PC-9 (cell line): Measurements from ENCODE around the gene TNIK. TPM values are rescaled to one million over a fixed set of nuclear protein-coding genes. Genes with fewer than 3 reads are reported as not detected.
"Not testable (repeated sequence)": the region's sequence is repeated elsewhere in the genome, so short reads cannot be mapped to it uniquely, and the experiment has no call there.

Source experiments
- BruUV-seq: library from RNA; stranded (reverse); fragments of 400-500 nt; replicated peaks from 2 replicates; lab custom pipeline; 2021; lab: Mats Ljungman, UMichigan
- CTCF ChIA-PET: fragments of 300-600 bp; sonication (Branson Sonifier 250); formaldehyde crosslinking; loops from one replicate; lab custom pipeline; 2022; ENCODE audit warnings: antibody characterized with exemption; lab: Charles Lee
- POLR2A ChIA-PET: fragments of 300-600 bp; sonication (Branson Sonifier 250); formaldehyde crosslinking; loops from one replicate; lab custom pipeline; 2022; ENCODE audit warnings: antibody characterized with exemption; ENCODE audit not compliant: unreplicated experiment; lab: Charles Lee
- DNase-seq, 2 experiments: peaks; one replicate each; pipeline versions ENCODE4 v3.0.0 to v3.0.0-alpha.2; 2015 to 2022; ENCODE audit warnings: mixed read lengths in 1 of 2
- H2AFZ ChIP-seq: fragments of 200-600 bp; sonication (generic); 2 replicates; pipeline ENCODE4 v1.8.1; 2017; ENCODE audit warnings: antibody characterized with exemption
- H3F3A ChIP-seq: fragments of 200-600 bp; sonication (generic); 2 replicates; pipeline ENCODE4 v1.8.1; 2017; ENCODE audit warnings: antibody characterized with exemption, mild to moderate bottlenecking, low read depth; ENCODE audit not compliant: insufficient read depth
- H3K27ac ChIP-seq: fragments of 200-600 bp; sonication (generic); 2 replicates; pipeline ENCODE4 v1.6.1; 2016; ENCODE audit warnings: mixed run types
- H3K27me3 ChIP-seq: fragments of 200-600 bp; sonication (generic); 2 replicates; pipeline ENCODE4 v1.6.1; 2016; ENCODE audit warnings: low read depth, mixed run types; ENCODE audit not compliant: insufficient read depth
- H3K36me3 ChIP-seq: fragments of 200-600 bp; sonication (generic); 2 replicates; pipeline ENCODE4 v1.6.1; 2016; ENCODE audit warnings: low read depth, mixed run types
- H3K4me1 ChIP-seq: fragments of 200-600 bp; sonication (generic); replicated peaks from 2 replicates; pipeline ENCODE4 v1.6.1; 2016; ENCODE audit warnings: mixed run types; ENCODE audit not compliant: insufficient read depth
- H3K4me2 ChIP-seq: fragments of 200-600 bp; sonication (generic); 2 replicates; pipeline ENCODE4 v1.6.1; 2017; ENCODE audit warnings: mixed run types
- H3K4me3 ChIP-seq: fragments of 200-600 bp; sonication (generic); 2 replicates; pipeline ENCODE4 v1.6.1; 2016; ENCODE audit warnings: mixed run types
- H3K79me2 ChIP-seq: fragments of 200-600 bp; sonication (generic); 2 replicates; pipeline ENCODE4 v1.6.1; 2017; ENCODE audit warnings: low read depth, mixed run types
- H3K9me2 ChIP-seq: fragments of 200-600 bp; sonication (generic); 2 replicates; pipeline ENCODE4 v1.8.1; 2017; ENCODE audit warnings: mild to moderate bottlenecking; ENCODE audit not compliant: insufficient read depth
- H3K9me3 ChIP-seq: fragments of 200-600 bp; sonication (generic); 2 replicates; pipeline ENCODE4 v1.8.1; 2016; ENCODE audit warnings: low read depth; ENCODE audit not compliant: insufficient read depth
- H4K20me1 ChIP-seq: fragments of 200-600 bp; sonication (generic); 2 replicates; pipeline ENCODE4 v1.8.1; 2017; ENCODE audit not compliant: insufficient read depth
- EZH2 ChIP-seq: fragments of 200-600 bp; sonication (generic); IDR thresholded peaks from 2 replicates; pipeline ENCODE4 v1.8.0; 2017; ENCODE audit warnings: antibody characterized with exemption, low read depth
- intact Hi-C: fragments of 100-400 bp; cut with micrococcal nuclease; formaldehyde crosslinking; loops from one replicate; pipeline ENCODE4 v1.10.0; 2022; ENCODE audit not compliant: unreplicated experiment
- total RNA-seq: library from RNA; stranded (reverse); gene quantifications from 2 replicates; pipeline ENCODE4 v1.2.3, GENCODE V29; 2021
- TF ChIP-seq, protein P1 (sequence below): fragments of 200-600 bp; sonication (generic); conservative IDR thresholded peaks from 2 replicates; pipeline ENCODE4 v1.6.1; 2017; ENCODE audit warnings: mixed run types, antibody characterized with exemption, mild to moderate bottlenecking, moderate library complexity

Gene TNIK
- total RNA-seq, 1 experiment from 2014 or later = 30.7 TPM

DNA sequence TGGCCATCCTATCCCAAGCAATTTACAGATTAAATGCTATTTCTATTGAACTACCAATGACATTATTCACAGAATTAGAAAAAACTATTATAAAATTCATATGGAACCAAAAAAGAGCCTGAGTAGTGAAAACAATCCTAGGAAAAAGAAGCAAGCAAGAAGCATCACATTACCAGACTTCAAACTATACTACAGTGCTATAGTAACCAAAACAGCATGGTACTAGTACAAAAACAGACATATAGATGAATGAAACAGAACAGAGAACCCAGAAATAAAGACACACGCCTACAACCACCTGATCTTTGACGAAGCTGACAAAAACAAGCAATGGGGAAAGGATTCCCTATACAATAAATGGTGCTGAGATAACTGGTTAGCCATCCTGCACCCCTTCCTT lies 152.2 kb downstream of the TNIK start:
- H2AFZ ChIP-seq = no peak overlapping the region
- DNase-seq = no peak
- H3K9me2 ChIP-seq = no peaks in the 10 kb centered on the region
- TF ChIP-seq, protein P1, sequence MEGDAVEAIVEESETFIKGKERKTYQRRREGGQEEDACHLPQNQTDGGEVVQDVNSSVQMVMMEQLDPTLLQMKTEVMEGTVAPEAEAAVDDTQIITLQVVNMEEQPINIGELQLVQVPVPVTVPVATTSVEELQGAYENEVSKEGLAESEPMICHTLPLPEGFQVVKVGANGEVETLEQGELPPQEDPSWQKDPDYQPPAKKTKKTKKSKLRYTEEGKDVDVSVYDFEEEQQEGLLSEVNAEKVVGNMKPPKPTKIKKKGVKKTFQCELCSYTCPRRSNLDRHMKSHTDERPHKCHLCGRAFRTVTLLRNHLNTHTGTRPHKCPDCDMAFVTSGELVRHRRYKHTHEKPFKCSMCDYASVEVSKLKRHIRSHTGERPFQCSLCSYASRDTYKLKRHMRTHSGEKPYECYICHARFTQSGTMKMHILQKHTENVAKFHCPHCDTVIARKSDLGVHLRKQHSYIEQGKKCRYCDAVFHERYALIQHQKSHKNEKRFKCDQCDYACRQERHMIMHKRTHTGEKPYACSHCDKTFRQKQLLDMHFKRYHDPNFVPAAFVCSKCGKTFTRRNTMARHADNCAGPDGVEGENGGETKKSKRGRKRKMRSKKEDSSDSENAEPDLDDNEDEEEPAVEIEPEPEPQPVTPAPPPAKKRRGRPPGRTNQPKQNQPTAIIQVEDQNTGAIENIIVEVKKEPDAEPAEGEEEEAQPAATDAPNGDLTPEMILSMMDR = no peak
- no peak for TF ChIP-seq EZH2
- ChIA-PET CTCF (no interaction called here), POLR2A (no interaction called here)
- 0 out of 2 replicates have a peak, but pooled peaks cover 5% of the 10 kb centered on the region for H3K4me1 ChIP-seq
- H3K27me3 ChIP-seq = no peaks in the 10 kb centered on the region
- no peaks in the 10 kb centered on the region for H3K9me3 ChIP-seq
- no peaks in the 10 kb centered on the region for H3K36me3 ChIP-seq
- H3F3A ChIP-seq = peaks cover 3% of the 10 kb centered on the region; the same call in 1 of the 2 replicates
- no peaks in the 10 kb centered on the region for H4K20me1 ChIP-seq
- BruUV-seq = no TSS peak
- intact Hi-C loops = no loop called here
- H3K4me2 ChIP-seq = no peak overlapping the region
- no peak overlapping the region for H3K27ac ChIP-seq
- peaks cover 45% of the 10 kb centered on the region for H3K79me2 ChIP-seq
- H3K4me3 ChIP-seq = no peak overlapping the region

DNA sequence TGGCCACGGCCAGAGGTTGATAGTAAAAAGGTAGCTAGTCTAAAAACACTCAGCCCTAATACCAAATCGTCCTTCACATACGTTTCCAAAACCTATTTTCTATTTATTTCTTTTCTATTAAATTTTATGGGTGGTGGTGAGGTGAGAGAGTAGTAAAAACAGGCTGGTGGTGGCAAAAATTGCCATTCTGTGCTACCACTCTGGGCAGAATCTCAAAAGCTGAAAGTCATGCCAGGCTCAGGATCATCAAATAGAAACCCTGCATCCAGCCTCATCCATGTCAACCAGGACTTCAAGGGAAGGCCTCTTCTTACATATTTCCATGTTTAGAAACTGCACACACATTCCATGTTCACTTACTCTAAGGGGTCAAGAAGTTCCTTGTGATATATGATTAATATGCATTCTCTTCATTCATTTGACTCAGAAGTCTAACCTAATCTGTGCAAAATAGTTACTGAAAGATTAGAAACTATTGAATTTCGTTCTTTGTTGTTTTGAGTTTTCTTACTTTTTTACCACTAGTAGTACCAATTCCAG lies 153.1 kb downstream of the TNIK start:
- H3K4me2 ChIP-seq = no peak overlapping the region
- ChIA-PET CTCF (no interaction called here), POLR2A (no interaction called here)
- H3K79me2 ChIP-seq = peaks cover 48% of the 10 kb centered on the region
- no peaks in the 10 kb centered on the region for H3K9me2 ChIP-seq
- BruUV-seq = no TSS peak
- no peaks in the 10 kb centered on the region for H3K9me3 ChIP-seq
- H3F3A ChIP-seq = peaks cover 3% of the 10 kb centered on the region; the same call in 1 of the 2 replicates
- H3K36me3 ChIP-seq = 0 out of 2 replicates have a peak, but pooled peaks cover 2% of the 10 kb centered on the region
- no peak overlapping the region for H3K4me3 ChIP-seq
- H3K27ac ChIP-seq = no peak overlapping the region
- no peaks in the 10 kb centered on the region for H3K27me3 ChIP-seq
- H3K4me1 ChIP-seq = 0 out of 2 replicates have a peak, but pooled peaks cover 5% of the 10 kb centered on the region
- intact Hi-C loops = no loop called here
- no peak overlapping the region for H2AFZ ChIP-seq
- no peaks in the 10 kb centered on the region for H4K20me1 ChIP-seq
- TF ChIP-seq EZH2 = no peak
- TF ChIP-seq, protein P1 = no peak
- DNase-seq = no peak

DNA sequence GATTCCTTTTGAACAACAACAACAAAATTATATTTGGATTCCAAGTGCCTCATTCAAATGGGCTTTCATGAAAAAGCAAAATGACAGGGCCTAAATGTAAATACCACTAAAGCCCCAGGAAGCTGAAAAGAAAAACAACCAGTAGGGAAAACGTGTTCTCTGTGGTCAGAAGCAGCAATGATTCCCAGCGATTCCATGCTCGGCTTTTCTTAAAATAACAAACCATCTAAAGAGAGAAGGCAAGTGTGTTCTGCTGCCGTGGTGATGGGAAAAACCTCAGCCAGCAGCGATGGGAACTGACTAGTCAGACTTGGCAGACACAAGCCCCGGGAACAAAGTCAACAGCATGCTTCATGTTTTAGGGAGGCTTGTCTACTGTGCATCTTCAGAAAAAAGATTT lies 153.6 kb downstream of the TNIK start:
- ChIA-PET POLR2A (no interaction called here), CTCF (no interaction called here)
- BruUV-seq = no TSS peak
- no peak overlapping the region for H3K4me3 ChIP-seq
- H4K20me1 ChIP-seq = no peaks in the 10 kb centered on the region
- no peaks in the 10 kb centered on the region for H3K27me3 ChIP-seq
- DNase-seq = no peak
- no peaks in the 10 kb centered on the region for H3K9me3 ChIP-seq
- intact Hi-C loops = no loop called here
- 0 out of 2 replicates have a peak, but pooled peaks cover 5% of the 10 kb centered on the region for H3K4me1 ChIP-seq
- H3K79me2 ChIP-seq = peaks cover 48% of the 10 kb centered on the region
- H2AFZ ChIP-seq = no peak overlapping the region
- H3K27ac ChIP-seq = no peak overlapping the region
- peaks cover 3% of the 10 kb centered on the region; the same call in 1 of the 2 replicates for H3F3A ChIP-seq
- H3K9me2 ChIP-seq = no peaks in the 10 kb centered on the region
- 0 out of 2 replicates have a peak, but pooled peaks cover 2% of the 10 kb centered on the region for H3K36me3 ChIP-seq
- TF ChIP-seq, protein P1 = no peak
- no peak for TF ChIP-seq EZH2
- H3K4me2 ChIP-seq = no peak overlapping the region

DNA sequence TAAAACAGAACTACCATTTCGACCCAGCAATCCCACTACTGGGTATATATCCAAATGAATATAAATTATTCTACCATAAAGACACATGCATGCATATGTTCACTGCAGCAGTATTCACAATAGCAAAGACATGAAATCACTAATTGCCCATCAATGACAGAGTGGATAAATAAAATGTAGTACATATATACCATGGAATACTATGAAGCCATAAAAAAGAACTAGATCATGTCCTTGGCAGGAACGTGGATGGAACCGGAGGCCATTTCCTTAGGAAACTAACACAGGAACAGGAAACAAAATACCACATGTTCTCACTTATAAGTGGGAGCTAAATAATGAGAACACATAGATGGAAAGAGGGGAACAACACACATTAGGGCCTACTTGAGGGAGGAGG lies 154.4 kb downstream of the TNIK start:
- CTCF ChIA-PET, POLR2A ChIA-PET, H3K27me3 ChIP-seq: not testable (repeated sequence)

DNA sequence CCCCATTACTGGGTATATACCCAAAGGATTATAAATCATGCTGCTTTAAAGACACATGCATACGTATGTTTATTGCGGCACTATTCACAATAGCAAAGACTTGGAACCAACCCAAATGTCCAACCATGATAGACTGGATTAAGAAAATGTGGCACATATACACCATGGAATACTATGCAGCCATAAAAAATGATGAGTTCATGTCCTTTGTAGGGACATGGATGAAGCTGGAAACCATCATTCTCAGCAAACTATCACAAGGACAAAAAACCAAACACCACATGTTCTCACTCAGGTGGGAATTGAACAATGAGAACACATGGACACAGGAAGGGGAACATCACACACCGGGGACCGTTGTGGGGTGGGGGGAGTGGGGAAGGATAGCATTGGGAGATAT lies 155.7 kb downstream of the TNIK start:
- H2AFZ ChIP-seq, H3K27me3 ChIP-seq, H3K36me3 ChIP-seq, DNase-seq, H3K4me2 ChIP-seq, BruUV-seq, H3F3A ChIP-seq, POLR2A ChIA-PET, CTCF ChIA-PET, intact Hi-C loops, H3K27ac ChIP-seq, H3K4me3 ChIP-seq, H3K9me3 ChIP-seq, H4K20me1 ChIP-seq, H3K4me1 ChIP-seq, H3K9me2 ChIP-seq: not testable (repeated sequence)
- peaks cover 36% of the 10 kb centered on the region for H3K79me2 ChIP-seq

More for the DNA sequence above, 154.4 kb downstream of the TNIK start:
- H3K4me3 ChIP-seq, H3K4me2 ChIP-seq, H3K36me3 ChIP-seq, H3K9me3 ChIP-seq, H3K9me2 ChIP-seq, H3K27ac ChIP-seq, DNase-seq, H3F3A ChIP-seq, intact Hi-C loops, BruUV-seq, H3K4me1 ChIP-seq, H2AFZ ChIP-seq, H4K20me1 ChIP-seq: not testable (repeated sequence)
- H3K79me2 ChIP-seq = peaks cover 40% of the 10 kb centered on the region
